IMR-90 (cell line): ENCODE data around the gene SLX4.
"Not testable (repeated sequence)": the region's sequence is repeated elsewhere in the genome, so short reads cannot be mapped to it uniquely, and the experiment has no call there.

Experiments used
- BHLHE40 ChIP-seq: fragments of 150-350 bp; IDR thresholded peaks from 2 replicates; pipeline ENCODE4 v1.6.1; 2016; ENCODE audit warnings: mild to moderate bottlenecking, low read depth, low read length
- CHD1 ChIP-seq: IDR thresholded peaks from 2 replicates; pipeline ENCODE4 v1.6.1; 2012; ENCODE audit warnings: low read depth, low read length, improper control_type of control experiment
- CTCF ChIP-seq: conservative IDR thresholded peaks from 2 replicates; pipeline ENCODE4 v1.5.1; 2012; ENCODE audit warnings: mild to moderate bottlenecking, low read depth, low read length, improper control_type of control experiment
- ELK1 ChIP-seq: fragments of 150-350 bp; IDR thresholded peaks from 2 replicates; pipeline ENCODE4 v1.6.1; 2016; ENCODE audit warnings: low read depth, mild to moderate bottlenecking, low read length, moderate library complexity, borderline replicate concordance
- FOS ChIP-seq: fragments of 150-350 bp; IDR thresholded peaks from 2 replicates; pipeline ENCODE4 v1.6.1; 2016; ENCODE audit warnings: low read depth, low read length
- MXI1 ChIP-seq: IDR thresholded peaks from 2 replicates; pipeline ENCODE4 v1.6.1; 2012; ENCODE audit warnings: low read depth, mild to moderate bottlenecking, low read length, moderate library complexity, borderline replicate concordance
- NFE2L2 ChIP-seq: fragments of 150-350 bp; IDR thresholded peaks from 2 replicates; pipeline ENCODE4 v1.6.1; 2016; ENCODE audit warnings: low read depth, mild to moderate bottlenecking, low read length
- POLR2A ChIP-seq: IDR thresholded peaks from 2 replicates; pipeline ENCODE4 v1.6.1; 2012; ENCODE audit warnings: mild to moderate bottlenecking, low read depth, low read length
- RAD21 ChIP-seq: IDR thresholded peaks from 2 replicates; pipeline ENCODE4 v1.6.1; 2012; ENCODE audit warnings: low read length, improper control_type of control experiment
- RFX5 ChIP-seq: IDR thresholded peaks from 2 replicates; pipeline ENCODE4 v1.8.0; 2012; ENCODE audit warnings: low read depth, mild to moderate bottlenecking, low read length, moderate library complexity
- SMC3 ChIP-seq: fragments of 150-350 bp; IDR thresholded peaks from 2 replicates; pipeline ENCODE4 v1.6.1; 2016; ENCODE audit warnings: low read depth, mild to moderate bottlenecking, antibody characterized with exemption, low read length, moderate library complexity
- USF2 ChIP-seq: fragments of 150-350 bp; IDR thresholded peaks from 2 replicates; pipeline ENCODE4 v1.6.1; 2017; ENCODE audit warnings: mild to moderate bottlenecking, antibody characterized with exemption, low read length, low read depth

GRCh38 chr16:3656160-3656490 is 44.7 kb upstream of the SLX4 start:
- TF ChIP-seq CTCF, MXI1, RAD21, POLR2A, BHLHE40, NFE2L2, SMC3, ELK1, USF2, RFX5, CHD1, FOS: not testable (repeated sequence)
